GM12891 (cell line): ENCODE results near the gene ARRDC5.

ENCODE experiments used
- PAX5 ChIP-seq: IDR thresholded peaks from 2 replicates; pipeline ENCODE4 v1.6.1; 2011; ENCODE audit warnings: low read length, moderate library complexity, mild to moderate bottlenecking; ENCODE audit not compliant: insufficient read depth, severe bottlenecking
- POLR2A ChIP-seq: IDR thresholded peaks from 2 replicates; pipeline ENCODE4 v1.6.1; 2011; ENCODE audit warnings: low read depth, low read length, control low read depth
- POLR2AphosphoS5 ChIP-seq: IDR thresholded peaks from 2 replicates; pipeline ENCODE4 v1.6.1; 2011; ENCODE audit warnings: low read depth, low read length, control low read depth
- POU2F2 ChIP-seq: IDR thresholded peaks from 2 replicates; pipeline ENCODE4 v1.6.1; 2011; ENCODE audit warnings: low read depth, mild to moderate bottlenecking, control low read depth, low read length, moderate library complexity
- SPI1 ChIP-seq: IDR thresholded peaks from 2 replicates; pipeline ENCODE4 v1.6.1; 2011; ENCODE audit warnings: low read depth, low read length, control low read depth
- TAF1 ChIP-seq: IDR thresholded peaks from 2 replicates; pipeline ENCODE4 v1.6.1; 2011; ENCODE audit warnings: low read depth, low read length, control low read depth

- TF ChIP-seq POLR2A (peak; percentile 54; the same call in 1 of the 2 replicates), TAF1 (0 out of 2 replicates have a peak, but pooled peaks have one; percentile 45), SPI1 (peak; percentile 85), POLR2AphosphoS5 (peak; percentile 59), POU2F2 (no peak), PAX5 (no peak)
These were observed 13.8 kb upstream of the ARRDC5 start for GRCh38 chr19:4916292-4917082.
